ENCODE measurements around the gene KRTAP5-5.

DNA sequence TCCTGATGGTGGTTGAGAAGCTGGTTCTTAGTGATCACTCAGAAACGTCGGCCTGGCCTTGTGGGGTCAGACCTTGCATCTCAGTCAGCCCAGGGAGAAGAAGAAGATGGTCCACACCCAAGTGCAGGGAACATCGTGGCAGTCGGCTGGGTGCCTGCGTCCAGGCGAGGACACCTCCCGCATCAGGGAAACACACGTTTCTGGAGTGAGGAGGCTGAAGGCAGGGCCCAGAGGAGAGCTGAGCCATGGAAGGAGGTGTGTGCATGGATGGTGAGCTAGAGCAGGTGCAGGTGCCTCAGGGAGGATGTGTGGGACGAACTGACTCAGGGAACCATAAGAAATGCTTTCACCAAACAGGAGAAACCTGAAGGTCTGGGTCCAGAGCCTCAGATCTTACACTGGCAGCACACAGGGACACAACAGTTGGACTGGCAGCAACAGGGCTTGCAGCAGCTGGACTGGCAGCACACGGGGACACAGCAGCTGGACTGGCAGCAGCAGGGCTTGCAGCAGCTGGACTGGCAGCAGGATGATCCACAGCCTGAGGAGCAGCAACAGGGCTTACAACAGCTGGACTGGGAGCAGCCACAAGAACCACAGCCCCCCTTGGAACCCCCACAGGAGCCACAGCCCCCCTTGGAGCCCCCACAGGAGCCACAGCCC, 32.1 kb upstream of the KRTAP5-5 start:
- TF ChIP-seq CTCF (CRISPR knock-in tag; IDR thresholded peaks at IDR 0.05) (no peak), ZNF354B (CRISPR knock-in tag; IDR thresholded peaks at IDR 0.05) (no peak), MAZ (IDR thresholded peaks at IDR 0.05; ENCODE audit: borderline replicate concordance, low read depth, low read length) (no peak), MAZ (CRISPR knock-in tag; IDR thresholded peaks at IDR 0.05; ENCODE audit: low read depth) (no peak), TAF1 (CRISPR knock-in tag; IDR thresholded peaks at IDR 0.05) (no peak), TAF15 (IDR thresholded peaks at IDR 0.05; ENCODE audit: low read depth, low read length, poor library complexity, severe bottlenecking) (no peak), HOMEZ (CRISPR knock-in tag; IDR thresholded peaks at IDR 0.05; ENCODE audit: low read depth) (no peak), TCF12 (IDR thresholded peaks at IDR 0.05) (no peak), TCF12 (CRISPR knock-in tag; IDR thresholded peaks at IDR 0.05) (no peak)
- TF ChIP-seq, protein P1, sequence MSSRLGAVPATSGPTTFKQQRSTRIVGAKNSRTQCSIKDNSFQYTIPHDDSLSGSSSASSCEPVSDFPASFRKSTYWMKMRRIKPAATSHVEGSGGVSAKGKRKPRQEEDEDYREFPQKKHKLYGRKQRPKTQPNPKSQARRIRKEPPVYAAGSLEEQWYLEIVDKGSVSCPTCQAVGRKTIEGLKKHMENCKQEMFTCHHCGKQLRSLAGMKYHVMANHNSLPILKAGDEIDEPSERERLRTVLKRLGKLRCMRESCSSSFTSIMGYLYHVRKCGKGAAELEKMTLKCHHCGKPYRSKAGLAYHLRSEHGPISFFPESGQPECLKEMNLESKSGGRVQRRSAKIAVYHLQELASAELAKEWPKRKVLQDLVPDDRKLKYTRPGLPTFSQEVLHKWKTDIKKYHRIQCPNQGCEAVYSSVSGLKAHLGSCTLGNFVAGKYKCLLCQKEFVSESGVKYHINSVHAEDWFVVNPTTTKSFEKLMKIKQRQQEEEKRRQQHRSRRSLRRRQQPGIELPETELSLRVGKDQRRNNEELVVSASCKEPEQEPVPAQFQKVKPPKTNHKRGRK (CRISPR knock-in tag; IDR thresholded peaks at IDR 0.05) = no peak
- TF ChIP-seq, protein P2, sequence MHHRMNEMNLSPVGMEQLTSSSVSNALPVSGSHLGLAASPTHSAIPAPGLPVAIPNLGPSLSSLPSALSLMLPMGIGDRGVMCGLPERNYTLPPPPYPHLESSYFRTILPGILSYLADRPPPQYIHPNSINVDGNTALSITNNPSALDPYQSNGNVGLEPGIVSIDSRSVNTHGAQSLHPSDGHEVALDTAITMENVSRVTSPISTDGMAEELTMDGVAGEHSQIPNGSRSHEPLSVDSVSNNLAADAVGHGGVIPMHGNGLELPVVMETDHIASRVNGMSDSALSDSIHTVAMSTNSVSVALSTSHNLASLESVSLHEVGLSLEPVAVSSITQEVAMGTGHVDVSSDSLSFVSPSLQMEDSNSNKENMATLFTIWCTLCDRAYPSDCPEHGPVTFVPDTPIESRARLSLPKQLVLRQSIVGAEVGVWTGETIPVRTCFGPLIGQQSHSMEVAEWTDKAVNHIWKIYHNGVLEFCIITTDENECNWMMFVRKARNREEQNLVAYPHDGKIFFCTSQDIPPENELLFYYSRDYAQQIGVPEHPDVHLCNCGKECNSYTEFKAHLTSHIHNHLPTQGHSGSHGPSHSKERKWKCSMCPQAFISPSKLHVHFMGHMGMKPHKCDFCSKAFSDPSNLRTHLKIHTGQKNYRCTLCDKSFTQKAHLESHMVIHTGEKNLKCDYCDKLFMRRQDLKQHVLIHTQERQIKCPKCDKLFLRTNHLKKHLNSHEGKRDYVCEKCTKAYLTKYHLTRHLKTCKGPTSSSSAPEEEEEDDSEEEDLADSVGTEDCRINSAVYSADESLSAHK (CRISPR knock-in tag; IDR thresholded peaks at IDR 0.05; ENCODE audit: borderline replicate concordance) = no peak
